Omental fat pad (tissue), 4 donors: Measurements from ENCODE around the gene SPAG6. TPM values are rescaled to one million over a fixed set of nuclear protein-coding genes. Genes with fewer than 3 reads are reported as not detected.

Experiments used
- ATAC-seq: fragments of 150-250 bp; one replicate; pipeline ENCODE4 v1.9.1; 2016; ENCODE audit warnings: mild to moderate bottlenecking, moderate library complexity; ENCODE audit not compliant: low FRiP score
- DNase-seq: peaks from one replicate; pipeline ENCODE4 v3.0.0-alpha.2; 2019; ENCODE audit warnings: low spot score
- CTCF ChIP-seq, 3 donors: fragments of 450-650 bp; IDR thresholded peaks; one replicate each; pipeline ENCODE4 v1.5.1; 2016 to 2017; ENCODE audit warnings: antibody characterized with exemption in 3 of 3, mild to moderate bottlenecking in 3 of 3, moderate library complexity in 2 of 3
- total RNA-seq, 4 donors: library from RNA; depleted of rRNA; stranded (reverse); fragments of >200 nt; gene quantifications; one replicate each; pipeline ENCODE4 v1.1.0, GENCODE V29; 2016

SPAG6 gene
- total RNA-seq, 4 donors from 2014 or later, result not detected

- no peak for TF ChIP-seq CTCF (IDR thresholded peaks at IDR 0.05)
- no peak for DNase-seq
Measured at GRCh38 chr10:22329150-22329549, 16.1 kb upstream of the SPAG6 start.

GRCh38 chr10:22332116-22332692 is 13.1 kb upstream of the SPAG6 start:
- DNase-seq, result no peak
- ATAC-seq, result no peak
- TF ChIP-seq CTCF (IDR thresholded peaks at IDR 0.05), result no peak

More at GRCh38 chr10:22329150-22329549, 16.1 kb upstream of the SPAG6 start:
- no peak for ATAC-seq

- no peak for DNase-seq
- TF ChIP-seq CTCF (IDR thresholded peaks at IDR 0.05), result no peak
- ATAC-seq, result no peak
Measured at GRCh38 chr10:22333167-22333974, 11.9 kb upstream of the SPAG6 start.

- DNase-seq (no peak), ATAC-seq (no peak)
- no peak for TF ChIP-seq CTCF (IDR thresholded peaks at IDR 0.05)
Measured at GRCh38 chr10:22333975-22334282, 11.4 kb upstream of the SPAG6 start.

GRCh38 chr10:22334414-22335172 is 10.7 kb upstream of the SPAG6 start:
- no peak for TF ChIP-seq CTCF (IDR thresholded peaks at IDR 0.05)
- ATAC-seq (peak; percentile 14), DNase-seq (no peak)

GRCh38 chr10:22335173-22335933 is 9.9 kb upstream of the SPAG6 start:
- DNase-seq, result no peak

More at GRCh38 chr10:22335173-22335933, 9.9 kb upstream of the SPAG6 start:
- TF ChIP-seq CTCF (IDR thresholded peaks at IDR 0.05), result no peak
- ATAC-seq, result peak; percentile 28
